A549 (cell line): ENCODE measurements around the gene PTGDS.

Experiments
- CEBPB ChIP-seq, 2 experiments: fragments of >200 bp in 1 of 2; sonication (Bioruptor Twin) in 1 of 2; formaldehyde crosslinking in 1 of 2; IDR thresholded peaks; 2 replicates each; pipeline ENCODE4 v1.6.1; 2012 to 2016
- POLR2A ChIP-seq: IDR thresholded peaks from 2 replicates; pipeline ENCODE4 v1.6.1; 2012; ENCODE audit warnings: mild to moderate bottlenecking, low read length

DNA sequence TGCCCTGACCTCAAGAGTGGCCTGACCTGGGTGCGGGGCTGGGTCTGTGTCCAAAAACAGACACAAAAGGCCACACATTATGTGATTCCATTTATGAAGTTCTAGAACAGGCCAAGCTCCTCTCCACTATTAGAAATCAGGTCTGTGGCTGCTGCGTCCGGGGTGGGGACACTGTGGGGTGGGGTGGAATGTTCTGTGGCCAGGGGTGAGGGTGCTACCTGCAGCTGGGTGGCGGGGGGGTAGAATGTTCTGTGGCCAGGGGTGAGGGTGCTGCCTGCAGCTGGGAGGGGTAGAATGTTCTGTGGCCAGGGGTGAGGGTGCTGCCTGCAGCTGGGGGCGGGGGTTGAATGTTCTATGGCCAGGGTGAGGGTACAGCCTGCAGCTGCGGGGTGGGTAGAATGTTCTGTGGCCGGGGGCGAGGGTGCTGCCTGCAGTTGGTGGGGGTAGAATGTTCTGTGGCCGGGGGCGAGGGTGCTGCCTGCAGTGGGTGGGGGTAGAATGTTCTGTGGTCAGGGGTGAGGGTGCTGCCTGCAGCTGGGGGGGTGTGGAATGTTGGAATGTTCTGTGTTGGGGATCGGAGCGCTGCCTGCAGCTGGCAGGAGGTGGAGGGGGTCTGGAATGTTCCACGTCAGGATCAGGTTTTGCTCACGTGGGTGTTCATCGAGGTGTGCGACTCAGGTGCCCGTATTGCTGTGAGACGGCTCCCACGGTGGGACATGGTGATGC is 16.9 kb upstream of the PTGDS start:
- TF ChIP-seq CEBPB (IDR thresholded peaks at IDR 0.05) (no peak), POLR2A (no peak)
